K562 (cell line): Measurements from ENCODE around the gene SCAMP1. TPM values are rescaled to one million over a fixed set of nuclear protein-coding genes. Genes with fewer than 3 reads are reported as not detected.

Experiments used
- ARHGAP35 ChIP-seq: fragments of 450-650 bp; IDR thresholded peaks from 2 replicates; pipeline ENCODE4 v1.6.1; 2018; ENCODE audit not compliant: partially characterized antibody
- CBFA2T3 ChIP-seq: fragments of 450-650 bp; IDR thresholded peaks from 2 replicates; pipeline ENCODE4 v1.6.1; 2017
- CBX1 ChIP-seq: sonication (generic); IDR thresholded peaks from 2 replicates; pipeline ENCODE4 v1.6.1; 2016; ENCODE audit warnings: antibody characterized with exemption, low read depth, mild to moderate bottlenecking
- CCNT2 ChIP-seq: IDR thresholded peaks from 2 replicates; pipeline ENCODE4 v1.6.1; 2011; ENCODE audit warnings: borderline replicate concordance, low read depth, mild to moderate bottlenecking, moderate library complexity, mixed read lengths, low read length; ENCODE audit not compliant: insufficient read length; ENCODE audit errors: extremely low read depth
- CSDE1 ChIP-seq, 2 experiments: fragments of 450-650 bp; IDR thresholded peaks; 2 replicates each; pipeline ENCODE4 v1.6.1; 2016; ENCODE audit warnings: mild to moderate bottlenecking in 1 of 2
- CXXC5 ChIP-seq: fragments of 250-450 bp; sonication (Bioruptor Pico); IDR thresholded peaks from 2 replicates; pipeline ENCODE4 v1.8.0; 2022; ENCODE audit warnings: inconsistent platforms, mild to moderate bottlenecking, moderate library complexity
- ELF4 ChIP-seq: fragments of 450-650 bp; formaldehyde crosslinking; IDR thresholded peaks from 2 replicates; pipeline ENCODE4 v1.4.0; 2022; ENCODE audit warnings: missing genetic modification characterization
- FOSL1 ChIP-seq: fragments of 200-800 bp; sonication (Bioruptor generic); conservative IDR thresholded peaks from 2 replicates; pipeline ENCODE4 v1.6.1; 2016; ENCODE audit warnings: missing genetic modification characterization, missing compliant biosample characterization
- GABPB1 ChIP-seq: sonication (generic); formaldehyde crosslinking; IDR thresholded peaks from 2 replicates; pipeline ENCODE4 v1.8.0; 2022; ENCODE audit warnings: mild to moderate bottlenecking, missing genetic modification reagents
- HDAC1 ChIP-seq, 2 experiments: fragments of 450-650 bp; IDR thresholded peaks; 2 replicates each; pipeline ENCODE4 v1.6.1; 2016 to 2017; ENCODE audit warnings: inconsistent platforms in 1 of 2, mild to moderate bottlenecking in 1 of 2, moderate library complexity in 1 of 2
- HNRNPL ChIP-seq: fragments of 200-400 bp; formaldehyde crosslinking; IDR thresholded peaks from 2 replicates; pipeline ENCODE4 v1.6.1; 2017; ENCODE audit warnings: low read depth, mild to moderate bottlenecking, low read length
- PURB ChIP-seq: sonication (generic); formaldehyde crosslinking; IDR thresholded peaks from 2 replicates; pipeline ENCODE4 v1.9.0; 2021; ENCODE audit warnings: low read depth, mild to moderate bottlenecking, missing genetic modification reagents
- RB1 ChIP-seq: fragments of 450-650 bp; IDR thresholded peaks from 2 replicates; pipeline ENCODE4 v1.6.1; 2017; ENCODE audit warnings: low read depth, mild to moderate bottlenecking
- RFX1 ChIP-seq: fragments of 450-650 bp; IDR thresholded peaks from 2 replicates; pipeline ENCODE4 v1.6.1; 2016; ENCODE audit warnings: mild to moderate bottlenecking, moderate library complexity
- RFX5 ChIP-seq: IDR thresholded peaks from 2 replicates; pipeline ENCODE4 v1.6.1; 2011; ENCODE audit warnings: low read depth, mild to moderate bottlenecking, improper control_type of control experiment, low read length
- SOX6 ChIP-seq: fragments of 450-650 bp; IDR thresholded peaks from 2 replicates; pipeline ENCODE4 v1.6.1; 2014; ENCODE audit warnings: mild to moderate bottlenecking
- SUPT5H ChIP-seq: fragments of 450-650 bp; IDR thresholded peaks from 2 replicates; pipeline ENCODE4 v1.6.1; 2016
- TCF15 ChIP-seq: fragments of 250-450 bp; sonication (Bioruptor Pico); IDR thresholded peaks from 2 replicates; pipeline ENCODE4 v1.8.0; 2022; ENCODE audit warnings: moderate library complexity, mild to moderate bottlenecking, inconsistent platforms
- ZBTB17 ChIP-seq: fragments of 450-650 bp; formaldehyde crosslinking; IDR thresholded peaks from 2 replicates; pipeline ENCODE4 v1.4.0; 2020; ENCODE audit warnings: mild to moderate bottlenecking
- ZEB2 ChIP-seq: fragments of 450-650 bp; IDR thresholded peaks from 2 replicates; pipeline ENCODE4 v1.6.1; 2016
- ZNF140 ChIP-seq: fragments of 250-450 bp; sonication (Bioruptor Pico); IDR thresholded peaks from 2 replicates; pipeline ENCODE4 v1.8.0; 2021; ENCODE audit warnings: moderate library complexity, mild to moderate bottlenecking, inconsistent platforms
- ZNF212 ChIP-seq: fragments of 450-650 bp; formaldehyde crosslinking; IDR thresholded peaks from 2 replicates; pipeline ENCODE4 v1.4.0; 2020; ENCODE audit warnings: mild to moderate bottlenecking
- ZNF274 ChIP-seq: IDR thresholded peaks from 2 replicates; pipeline ENCODE4 v1.6.1; 2011; ENCODE audit warnings: low read depth, mild to moderate bottlenecking, low read length, moderate library complexity, borderline replicate concordance
- ZNF311 ChIP-seq: fragments of 250-450 bp; sonication (Bioruptor Pico); IDR thresholded peaks from 2 replicates; pipeline ENCODE4 v1.4.0; 2020; ENCODE audit warnings: mild to moderate bottlenecking, moderate library complexity
- polyA plus RNA-seq, 8 experiments: library from polyadenylated mRNA; depleted of rRNA in 4 of 8; stranded (reverse) in 5 of 8; unstranded in 3 of 8; fragments of >200 nt; fragmentation: Nextera tagmentation in 2 of 8; fragmentation: Illumina TruSeq in 1 of 8; extraction: Ambion mirVana in 2 of 8; extraction: Trizol in 1 of 8; gene quantifications; 2 replicates each; pipeline versions ENCODE4 v1.2.1 to v1.2.3, GENCODE V29; 2011 to 2014; ENCODE audit warnings: inconsistent platforms in 1 of 8, missing spikeins in 1 of 8
- total RNA-seq, 7 experiments: library from RNA; depleted of rRNA in 6 of 7; stranded (reverse); fragments of >200 nt in 6 of 7; fragmentation: Illumina TruSeq in 2 of 7; extraction: Trizol in 2 of 7; gene quantifications; 2 replicates each; pipeline versions ENCODE4 v1.2.1 to v1.2.3, GENCODE V29; 2011 to 2021; ENCODE audit warnings: low replicate concordance in 1 of 7
- TF ChIP-seq, protein P1 (sequence below): fragments of 450-650 bp; formaldehyde crosslinking; IDR thresholded peaks from 2 replicates; pipeline ENCODE4 v1.4.0; 2020; ENCODE audit warnings: mild to moderate bottlenecking
- TF ChIP-seq, protein P2 (sequence below): fragments of 450-650 bp; IDR thresholded peaks from one replicate; pipeline ENCODE4 v1.6.1; 2018; ENCODE audit warnings: mild to moderate bottlenecking, moderate library complexity; ENCODE audit not compliant: partially characterized antibody

SCAMP1 gene
- total and polyA plus RNA-seq, 9 of the 15 experiments (the other 6 are each of a cell fraction or from before 2014, with no cell fraction given): 5.4 to 23.9 (median 13.8) TPM

DNA sequence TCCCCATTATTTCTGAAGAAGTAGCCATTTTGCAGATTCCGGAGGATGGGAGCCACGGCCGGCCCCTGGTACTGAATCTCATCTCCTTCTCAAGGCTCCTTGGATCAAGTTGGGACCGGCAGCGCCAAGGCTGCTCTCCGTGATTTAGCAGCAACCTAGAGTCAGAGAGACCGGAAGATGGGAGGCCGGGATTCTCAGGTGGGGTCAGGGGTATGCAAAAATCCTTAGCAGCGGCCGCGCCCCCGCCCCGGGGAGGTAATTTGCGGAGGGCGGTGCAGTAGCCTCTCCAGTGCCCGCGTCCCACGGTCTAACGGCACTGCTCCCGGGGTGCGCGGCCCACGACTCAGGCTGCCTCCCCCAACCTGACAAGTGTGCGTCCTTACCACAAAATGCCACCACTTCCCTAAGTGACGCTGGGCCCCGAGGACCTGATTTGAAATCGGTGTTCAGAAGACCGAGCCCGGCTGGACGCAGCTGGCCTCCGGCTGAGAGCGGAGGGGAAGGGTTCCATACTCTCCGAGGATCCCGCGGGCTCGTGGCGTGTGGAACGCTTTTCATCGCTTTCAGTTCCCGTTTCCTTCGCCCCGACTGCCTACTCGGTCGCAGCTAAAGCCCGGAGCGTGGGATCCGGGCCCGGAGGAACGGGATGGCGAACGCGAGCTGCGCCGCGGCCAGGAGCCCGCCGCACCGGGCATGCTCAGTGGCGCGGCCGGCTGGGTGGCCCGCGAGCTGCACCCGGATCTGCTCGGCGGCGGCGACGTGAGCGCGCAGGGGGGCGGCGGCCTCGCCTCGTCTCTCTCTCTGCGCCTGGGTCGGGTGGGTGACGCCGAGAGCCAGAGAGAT, at the start of gene SCAMP1 (continued):
- TF ChIP-seq HNRNPL (peak; percentile 50; the same call in 1 of the 2 replicates), ZNF212 (CRISPR knock-in tag) (no peak), TCF15 (CRISPR knock-in tag) (no peak), PURB (CRISPR knock-in tag) (no peak), SUPT5H (peak; percentile 90), SOX6 (0 out of 2 replicates have a peak, but pooled peaks have one; percentile 25), RFX1 (no peak), CXXC5 (CRISPR knock-in tag) (peak; percentile 91), ZNF311 (CRISPR knock-in tag) (no peak), FOSL1 (no peak; the same call in 1 of the 2 replicates), ZNF140 (CRISPR knock-in tag) (no peak), RFX5 (0 out of 2 replicates have a peak, but pooled peaks have one; percentile 30), ZBTB17 (CRISPR knock-in tag) (no peak), GABPB1 (CRISPR knock-in tag) (peak; percentile 77), CBX1 (no peak), ELF4 (CRISPR knock-in tag) (no peak), CBFA2T3 (no peak), ZNF274 (no peak), CCNT2 (peak; percentile 90), ARHGAP35 (no peak), HDAC1 (IDR thresholded peaks at IDR 0.05) (peak in 1 of 2 experiments; percentile 72; a peak in 2 of 4 replicates), CSDE1 (IDR thresholded peaks at IDR 0.05) (no peak), ZEB2 (no peak), RB1 (peak; percentile 90)
- TF ChIP-seq, protein P1, sequence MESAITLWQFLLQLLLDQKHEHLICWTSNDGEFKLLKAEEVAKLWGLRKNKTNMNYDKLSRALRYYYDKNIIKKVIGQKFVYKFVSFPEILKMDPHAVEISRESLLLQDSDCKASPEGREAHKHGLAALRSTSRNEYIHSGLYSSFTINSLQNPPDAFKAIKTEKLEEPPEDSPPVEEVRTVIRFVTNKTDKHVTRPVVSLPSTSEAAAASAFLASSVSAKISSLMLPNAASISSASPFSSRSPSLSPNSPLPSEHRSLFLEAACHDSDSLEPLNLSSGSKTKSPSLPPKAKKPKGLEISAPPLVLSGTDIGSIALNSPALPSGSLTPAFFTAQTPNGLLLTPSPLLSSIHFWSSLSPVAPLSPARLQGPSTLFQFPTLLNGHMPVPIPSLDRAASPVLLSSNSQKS (CRISPR knock-in tag): no peak
- TF ChIP-seq, protein P2, sequence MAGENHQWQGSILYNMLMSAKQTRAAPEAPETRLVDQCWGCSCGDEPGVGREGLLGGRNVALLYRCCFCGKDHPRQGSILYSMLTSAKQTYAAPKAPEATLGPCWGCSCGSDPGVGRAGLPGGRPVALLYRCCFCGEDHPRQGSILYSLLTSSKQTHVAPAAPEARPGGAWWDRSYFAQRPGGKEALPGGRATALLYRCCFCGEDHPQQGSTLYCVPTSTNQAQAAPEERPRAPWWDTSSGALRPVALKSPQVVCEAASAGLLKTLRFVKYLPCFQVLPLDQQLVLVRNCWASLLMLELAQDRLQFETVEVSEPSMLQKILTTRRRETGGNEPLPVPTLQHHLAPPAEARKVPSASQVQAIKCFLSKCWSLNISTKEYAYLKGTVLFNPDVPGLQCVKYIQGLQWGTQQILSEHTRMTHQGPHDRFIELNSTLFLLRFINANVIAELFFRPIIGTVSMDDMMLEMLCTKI: no peak
